Measurements from ENCODE around the gene OAT. TPM values are rescaled to one million over a fixed set of nuclear protein-coding genes. Genes with fewer than 3 reads are reported as not detected.

OAT gene
- polyA plus RNA-seq, 1 of the 3 experiments (the other 2 are of a cell fraction), result 65.7 TPM

DNA sequence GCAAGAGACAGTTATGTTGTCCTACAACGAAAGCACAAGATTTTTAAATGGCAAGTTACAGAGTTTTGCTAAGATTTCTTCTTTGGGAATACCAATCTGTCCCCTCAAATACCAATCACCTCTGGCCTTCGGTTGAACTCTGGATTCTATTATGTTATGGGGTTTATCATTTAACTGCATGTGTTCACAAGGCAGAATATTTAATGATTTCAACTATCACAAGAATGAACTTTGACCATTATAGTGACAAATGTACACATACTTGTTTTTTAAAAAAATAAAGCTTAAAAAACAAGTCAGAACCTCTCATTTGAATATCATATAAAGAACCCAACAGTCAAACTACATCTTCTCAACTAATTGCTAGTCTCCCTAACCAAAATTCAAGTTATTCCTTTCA, 11.3 kb downstream of the OAT start:
- Histone ChIP-seq H3K36me3 (replicated peaks in 1 of 2; ENCODE audit: control insufficient read depth in 1 of 2, insufficient read depth in 2 of 2, low read length in 1 of 2) (peaks cover 39 to 69% of the 10 kb centered on the region in 2 experiments), H3K27me3 (ENCODE audit: insufficient read depth) (no peaks in the 10 kb centered on the region), H3K79me2 (ENCODE audit: insufficient read depth) (peaks cover 28% of the 10 kb centered on the region), H3K4me3 (ENCODE audit: low read depth in 2 of 2, low read length in 1 of 2) (no peak overlapping the region), H2AFZ (ENCODE audit: low read depth) (no peak overlapping the region), H4K20me1 (ENCODE audit: insufficient read depth) (peaks cover 33% of the 10 kb centered on the region), H3K9me3 (no peaks in the 10 kb centered on the region), H3K4me2 (no peak overlapping the region), H3K4me1 (ENCODE audit: control insufficient read depth in 1 of 2, insufficient read depth in 2 of 2, low read depth in 1 of 2, low read length in 1 of 2) (peaks cover 5 to 7% of the 10 kb centered on the region in 2 experiments; a peak in 2 of 4 replicates), H3F3A (replicated peaks; ENCODE audit: insufficient read depth) (no peaks in the 10 kb centered on the region), H3K9ac (no peak overlapping the region), H3K27ac (ENCODE audit: low read depth in 2 of 2, low read length in 1 of 2) (no peak overlapping the region), H3K9me2 (no peaks in the 10 kb centered on the region)
- 95% methylated on average over 2 of the region's 2 CpGs for WGBS (ENCODE audit: low lambda C conversion rate)
- DNase-seq, result no peak
- ChIA-PET POLR2A (no interaction called here), CTCF (interaction anchor here (1.0 to 1.5 kb wide), 2 partner anchors 19 to 412 kb away, joined by 5 to 7 read pairs; no protein-coding TSS in a partner anchor)
- TF ChIP-seq TEAD4 (IDR thresholded peaks at IDR 0.05; ENCODE audit: borderline replicate concordance, insufficient read depth) (no peak), GABPA (IDR thresholded peaks at IDR 0.05; ENCODE audit: low read depth) (no peak), FOXM1 (IDR thresholded peaks at IDR 0.05; ENCODE audit: low read depth) (no peak)
- TF ChIP-seq, protein P1, sequence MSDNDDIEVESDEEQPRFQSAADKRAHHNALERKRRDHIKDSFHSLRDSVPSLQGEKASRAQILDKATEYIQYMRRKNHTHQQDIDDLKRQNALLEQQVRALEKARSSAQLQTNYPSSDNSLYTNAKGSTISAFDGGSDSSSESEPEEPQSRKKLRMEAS (IDR thresholded peaks at IDR 0.05; ENCODE audit: low read depth), result no peak

DNA sequence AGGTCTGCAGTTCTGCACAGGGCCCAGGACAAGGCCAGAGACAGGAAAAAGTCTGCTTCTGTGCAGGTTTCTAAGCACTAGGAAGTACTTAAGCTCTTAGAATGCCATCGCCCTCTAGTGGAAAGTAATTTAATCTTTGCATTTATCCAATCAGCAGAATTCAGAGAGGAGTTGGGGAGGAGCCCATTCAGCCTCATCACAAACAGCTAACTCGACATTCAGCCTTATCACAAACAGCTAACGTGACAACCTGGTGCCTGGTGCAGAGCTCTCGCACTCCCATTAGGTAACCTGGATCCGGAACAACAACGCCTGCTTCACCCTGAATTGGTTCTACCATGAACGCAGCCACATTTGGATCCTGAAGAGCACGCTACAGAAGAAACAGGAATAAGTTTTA, 15.2 kb downstream of the OAT start:
- CTCF ChIA-PET, result interaction anchor here (0.5 to 2.9 kb wide), 23 partner anchors 9 to 1358 kb away, joined by 3 to 53 read pairs (median 4); partner anchors contain the start of genes LHPP and OAT
- H3K36me3 ChIP-seq (replicated peaks in 1 of 2; ENCODE audit: control insufficient read depth in 1 of 2, insufficient read depth in 2 of 2, low read length in 1 of 2), result peaks cover 52 to 66% of the 10 kb centered on the region in 2 experiments
- POLR2A ChIA-PET, result interaction anchor here (1.2 kb wide), 1 partner anchor 15 kb away, joined by 3 read pairs; no protein-coding TSS in a partner anchor

More for the DNA sequence above, 15.2 kb downstream of the OAT start:
- Histone ChIP-seq H3K4me1 (ENCODE audit: control insufficient read depth in 1 of 2, insufficient read depth in 2 of 2, low read depth in 1 of 2, low read length in 1 of 2) (peaks cover 0 to 2% of the 10 kb centered on the region in 2 experiments; a peak in 1 of 4 replicates), H3K9me3 (no peaks in the 10 kb centered on the region), H3K4me3 (ENCODE audit: low read depth in 2 of 2, low read length in 1 of 2) (no peak overlapping the region; a peak in 1 of 4 replicates), H2AFZ (ENCODE audit: low read depth) (no peak overlapping the region), H3F3A (replicated peaks; ENCODE audit: insufficient read depth) (no peaks in the 10 kb centered on the region), H3K9ac (no peak overlapping the region), H3K4me2 (no peak overlapping the region), H3K27me3 (ENCODE audit: insufficient read depth) (no peaks in the 10 kb centered on the region), H3K9me2 (no peaks in the 10 kb centered on the region), H4K20me1 (ENCODE audit: insufficient read depth) (no peaks in the 10 kb centered on the region), H3K79me2 (ENCODE audit: insufficient read depth) (no peaks in the 10 kb centered on the region), H3K27ac (ENCODE audit: low read depth in 2 of 2, low read length in 1 of 2) (no peak overlapping the region)
- DNase-seq, result peak; percentile 72
- TF ChIP-seq GATA2 (CRISPR knock-in tag; IDR thresholded peaks at IDR 0.05) (no peak), EZH2phosphoT487 (IDR thresholded peaks at IDR 0.05; ENCODE audit: borderline replicate concordance, low read depth) (no peak), NRF1 (IDR thresholded peaks at IDR 0.05; ENCODE audit: low read depth, low read length) (no peak), RAD21 (IDR thresholded peaks at IDR 0.05; ENCODE audit: low read length) (peak; percentile 70), ELF1 (IDR thresholded peaks at IDR 0.05) (peak; percentile 49), FOXJ3 (CRISPR knock-in tag; IDR thresholded peaks at IDR 0.05) (no peak), POLR2AphosphoS5 (IDR thresholded peaks at IDR 0.05; ENCODE audit: low read depth, low read length) (no peak), SIN3A (IDR thresholded peaks at IDR 0.05; ENCODE audit: borderline replicate concordance, low read depth, low read length) (no peak), SMC3 (IDR thresholded peaks at IDR 0.05; ENCODE audit: low read depth, low read length) (peak; percentile 39; the same call in 1 of the 2 replicates), YY1 (IDR thresholded peaks at IDR 0.05; ENCODE audit: low read depth) (no peak)
- TF ChIP-seq, protein P2, sequence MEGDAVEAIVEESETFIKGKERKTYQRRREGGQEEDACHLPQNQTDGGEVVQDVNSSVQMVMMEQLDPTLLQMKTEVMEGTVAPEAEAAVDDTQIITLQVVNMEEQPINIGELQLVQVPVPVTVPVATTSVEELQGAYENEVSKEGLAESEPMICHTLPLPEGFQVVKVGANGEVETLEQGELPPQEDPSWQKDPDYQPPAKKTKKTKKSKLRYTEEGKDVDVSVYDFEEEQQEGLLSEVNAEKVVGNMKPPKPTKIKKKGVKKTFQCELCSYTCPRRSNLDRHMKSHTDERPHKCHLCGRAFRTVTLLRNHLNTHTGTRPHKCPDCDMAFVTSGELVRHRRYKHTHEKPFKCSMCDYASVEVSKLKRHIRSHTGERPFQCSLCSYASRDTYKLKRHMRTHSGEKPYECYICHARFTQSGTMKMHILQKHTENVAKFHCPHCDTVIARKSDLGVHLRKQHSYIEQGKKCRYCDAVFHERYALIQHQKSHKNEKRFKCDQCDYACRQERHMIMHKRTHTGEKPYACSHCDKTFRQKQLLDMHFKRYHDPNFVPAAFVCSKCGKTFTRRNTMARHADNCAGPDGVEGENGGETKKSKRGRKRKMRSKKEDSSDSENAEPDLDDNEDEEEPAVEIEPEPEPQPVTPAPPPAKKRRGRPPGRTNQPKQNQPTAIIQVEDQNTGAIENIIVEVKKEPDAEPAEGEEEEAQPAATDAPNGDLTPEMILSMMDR (IDR thresholded peaks at IDR 0.05), result peak; percentile 72
- TF ChIP-seq, protein P3, sequence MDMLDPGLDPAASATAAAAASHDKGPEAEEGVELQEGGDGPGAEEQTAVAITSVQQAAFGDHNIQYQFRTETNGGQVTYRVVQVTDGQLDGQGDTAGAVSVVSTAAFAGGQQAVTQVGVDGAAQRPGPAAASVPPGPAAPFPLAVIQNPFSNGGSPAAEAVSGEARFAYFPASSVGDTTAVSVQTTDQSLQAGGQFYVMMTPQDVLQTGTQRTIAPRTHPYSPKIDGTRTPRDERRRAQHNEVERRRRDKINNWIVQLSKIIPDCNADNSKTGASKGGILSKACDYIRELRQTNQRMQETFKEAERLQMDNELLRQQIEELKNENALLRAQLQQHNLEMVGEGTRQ (IDR thresholded peaks at IDR 0.05; ENCODE audit: borderline replicate concordance, low read depth, low read length), result no peak
- TF ChIP-seq, protein P4, sequence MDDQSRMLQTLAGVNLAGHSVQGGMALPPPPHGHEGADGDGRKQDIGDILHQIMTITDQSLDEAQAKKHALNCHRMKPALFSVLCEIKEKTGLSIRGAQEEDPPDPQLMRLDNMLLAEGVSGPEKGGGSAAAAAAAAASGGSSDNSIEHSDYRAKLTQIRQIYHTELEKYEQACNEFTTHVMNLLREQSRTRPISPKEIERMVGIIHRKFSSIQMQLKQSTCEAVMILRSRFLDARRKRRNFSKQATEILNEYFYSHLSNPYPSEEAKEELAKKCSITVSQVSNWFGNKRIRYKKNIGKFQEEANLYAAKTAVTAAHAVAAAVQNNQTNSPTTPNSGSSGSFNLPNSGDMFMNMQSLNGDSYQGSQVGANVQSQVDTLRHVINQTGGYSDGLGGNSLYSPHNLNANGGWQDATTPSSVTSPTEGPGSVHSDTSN (IDR thresholded peaks at IDR 0.05), result no peak
- WGBS (ENCODE audit: low lambda C conversion rate), result 51% methylated on average over 8 of the region's 8 CpGs

All from SK-N-SH (cell line).